Duodenal mucosa (tissue), 2 donors: ENCODE measurements around the gene NUTM2A.
"Not testable (repeated sequence)": the region's sequence is repeated elsewhere in the genome, so short reads cannot be mapped to it uniquely, and the experiment has no call there.

Experiments
- H3K27ac ChIP-seq: one replicate; pipeline ENCODE4 v1.7.0; 2013; ENCODE audit warnings: low read depth, low read length
- H3K27me3 ChIP-seq, 2 donors: one replicate each; pipeline ENCODE4 v1.7.0; 2013; ENCODE audit warnings: low read length in 2 of 2, control low read depth in 1 of 2; ENCODE audit not compliant: insufficient read depth in 2 of 2, control insufficient read depth in 1 of 2
- H3K36me3 ChIP-seq, 2 donors: one replicate each; pipeline ENCODE4 v1.7.0; 2013; ENCODE audit warnings: low read length in 2 of 2, control low read depth in 1 of 2; ENCODE audit not compliant: insufficient read depth in 2 of 2, control insufficient read depth in 1 of 2
- H3K4me1 ChIP-seq, 2 donors: one replicate each; pipeline ENCODE4 v1.7.0; 2013; ENCODE audit warnings: low read length in 2 of 2, control low read depth in 1 of 2; ENCODE audit not compliant: insufficient read depth in 2 of 2, control insufficient read depth in 1 of 2
- H3K4me3 ChIP-seq, 2 donors: one replicate each; pipeline ENCODE4 v1.7.0; 2013; ENCODE audit warnings: low read length in 2 of 2, low read depth in 1 of 2
- H3K9ac ChIP-seq, 2 donors: one replicate each; pipeline ENCODE4 v1.7.0; 2013; ENCODE audit warnings: low read length in 2 of 2, low read depth in 1 of 2
- H3K9me3 ChIP-seq, 2 donors: one replicate each; pipeline ENCODE4 v1.7.0; 2013; ENCODE audit warnings: low read length in 2 of 2, control low read depth in 1 of 2; ENCODE audit not compliant: control insufficient read depth in 1 of 2

The NUTM2A gene

DNA sequence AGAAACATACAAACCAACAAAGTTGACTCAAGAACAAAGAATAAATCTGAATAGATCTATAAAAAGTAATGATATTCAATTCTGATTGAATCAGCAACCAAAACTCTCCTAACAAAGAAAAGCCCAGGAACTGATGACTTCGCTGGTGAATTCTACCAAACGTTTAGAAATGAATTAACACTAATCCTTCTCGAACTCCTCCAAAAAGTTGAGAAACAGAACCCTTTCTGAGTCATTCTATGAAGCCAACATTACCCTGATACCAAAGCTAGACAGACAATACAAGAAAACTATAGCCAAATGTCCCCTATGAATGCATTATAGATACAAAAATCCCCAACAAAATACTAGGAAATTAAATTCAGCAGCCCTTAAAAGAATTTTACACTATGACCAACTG lies 16.9 kb downstream of the NUTM2A start:
- not testable (repeated sequence) for H3K4me1 ChIP-seq, H3K9me3 ChIP-seq, H3K9ac ChIP-seq, H3K4me3 ChIP-seq, H3K27me3 ChIP-seq, H3K27ac ChIP-seq, H3K36me3 ChIP-seq

- not testable (repeated sequence) for H3K4me1 ChIP-seq, H3K9me3 ChIP-seq, H3K27ac ChIP-seq, H3K4me3 ChIP-seq, H3K27me3 ChIP-seq, H3K9ac ChIP-seq, H3K36me3 ChIP-seq
Observed at GRCh38 chr10:87247335-87247734, 22.1 kb downstream of the NUTM2A start.

- H3K4me3 ChIP-seq, H3K27me3 ChIP-seq, H3K4me1 ChIP-seq, H3K9ac ChIP-seq, H3K9me3 ChIP-seq, H3K36me3 ChIP-seq, H3K27ac ChIP-seq: not testable (repeated sequence)
Observed at GRCh38 chr10:87248818-87249353, 23.6 kb downstream of the NUTM2A start.

DNA sequence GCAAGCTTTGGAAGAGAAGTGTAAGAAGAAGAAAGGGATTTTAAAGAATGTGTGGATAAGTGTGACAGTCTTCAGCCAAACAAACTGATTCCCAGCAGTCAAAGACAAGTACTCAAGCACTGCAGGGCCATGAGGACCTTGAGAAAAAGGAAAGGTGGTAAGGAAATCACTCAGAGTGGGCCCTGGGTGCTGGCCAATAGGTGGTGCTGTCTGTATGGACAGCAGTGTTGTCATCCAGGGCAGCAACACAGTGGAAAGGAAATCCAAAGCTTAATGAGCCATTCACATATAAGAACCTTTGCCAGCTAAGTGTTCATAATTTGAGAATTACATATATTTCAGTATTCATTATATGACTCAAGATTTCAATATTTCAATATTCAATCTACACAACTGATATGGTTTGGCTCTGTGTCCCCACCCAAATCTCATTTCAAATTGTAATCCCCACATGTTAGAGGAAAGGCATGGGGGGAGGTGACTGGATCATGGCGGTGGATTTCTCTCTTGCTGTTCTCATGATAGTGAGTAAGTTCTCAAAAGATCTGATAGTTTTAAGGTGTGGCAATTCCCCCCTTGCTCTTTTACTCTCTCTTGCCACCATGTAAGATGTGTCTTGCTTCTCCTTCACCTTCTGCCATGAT lies 55.6 kb downstream of the NUTM2A start:
- H3K4me3 ChIP-seq, H3K9me3 ChIP-seq, H3K9ac ChIP-seq, H3K27ac ChIP-seq, H3K27me3 ChIP-seq, H3K4me1 ChIP-seq, H3K36me3 ChIP-seq: not testable (repeated sequence)
